Measurements from ENCODE around the gene EXOSC3.

Gene EXOSC3

GRCh38 chr9:37732086-37732741 is 52.6 kb downstream of the EXOSC3 start:
- Histone ChIP-seq H3K4me1 (ENCODE audit: control insufficient read depth, insufficient read depth, low read length, poor library complexity, severe bottlenecking) (no peaks in the 10 kb centered on the region), H3K4me3 (ENCODE audit: extremely low read depth, insufficient read depth, low read length, poor library complexity, severe bottlenecking) (no peak overlapping the region)

GRCh38 chr9:37730839-37731238 is 54.0 kb downstream of the EXOSC3 start:
- H3K4me1 ChIP-seq (ENCODE audit: control insufficient read depth, insufficient read depth, low read length, poor library complexity, severe bottlenecking) = no peaks in the 10 kb centered on the region
- H3K27ac ChIP-seq (ENCODE audit: low read depth, low read length, severe bottlenecking) = no peak overlapping the region
- no peak overlapping the region for H3K4me3 ChIP-seq (ENCODE audit: extremely low read depth, insufficient read depth, low read length, poor library complexity, severe bottlenecking)
- 40 to 42% methylated on average over 1 to 5 of the region's 5 CpGs for WGBS, 2 experiments (ENCODE audit: insufficient coverage in 2 of 2)
- H3K9me3 ChIP-seq (ENCODE audit: control insufficient read depth, low read length) = no peaks in the 10 kb centered on the region
- no peaks in the 10 kb centered on the region for H3K36me3 ChIP-seq (ENCODE audit: control insufficient read depth, insufficient read depth, low read length)

More at GRCh38 chr9:37732086-37732741, 52.6 kb downstream of the EXOSC3 start:
- Histone ChIP-seq H3K27ac (ENCODE audit: low read depth, low read length, severe bottlenecking) (no peak overlapping the region), H3K9me3 (ENCODE audit: control insufficient read depth, low read length) (no peaks in the 10 kb centered on the region), H3K36me3 (ENCODE audit: control insufficient read depth, insufficient read depth, low read length) (no peaks in the 10 kb centered on the region)
- WGBS, 2 experiments (ENCODE audit: insufficient coverage in 2 of 2) = 94 to 95% methylated on average over 9 of the region's 10 CpGs

- whole genome bisulfite sequencing, 2 experiments (ENCODE audit: insufficient coverage in 2 of 2) = no CpG with 5 or more reads among the region's 3 CpGs
- H3K4me3 ChIP-seq (ENCODE audit: extremely low read depth, insufficient read depth, low read length, poor library complexity, severe bottlenecking) = no peak overlapping the region
- no peaks in the 10 kb centered on the region for H3K4me1 ChIP-seq (ENCODE audit: control insufficient read depth, insufficient read depth, low read length, poor library complexity, severe bottlenecking)
- H3K27ac ChIP-seq (ENCODE audit: low read depth, low read length, severe bottlenecking) = no peak overlapping the region
- H3K9me3 ChIP-seq (ENCODE audit: control insufficient read depth, low read length) = no peaks in the 10 kb centered on the region
- H3K36me3 ChIP-seq (ENCODE audit: control insufficient read depth, insufficient read depth, low read length) = no peaks in the 10 kb centered on the region
Measured at GRCh38 chr9:37730256-37730655, 54.6 kb downstream of the EXOSC3 start.

Data from mesodermal cell (in vitro differentiated cells).